ENCODE results near the gene ADD3. TPM values are rescaled to one million over a fixed set of nuclear protein-coding genes. Genes with fewer than 3 reads are reported as not detected.

The ADD3 gene
- total and polyA plus RNA-seq, 9 donors = 79.8 to 135 (median 93.6) TPM

DNA sequence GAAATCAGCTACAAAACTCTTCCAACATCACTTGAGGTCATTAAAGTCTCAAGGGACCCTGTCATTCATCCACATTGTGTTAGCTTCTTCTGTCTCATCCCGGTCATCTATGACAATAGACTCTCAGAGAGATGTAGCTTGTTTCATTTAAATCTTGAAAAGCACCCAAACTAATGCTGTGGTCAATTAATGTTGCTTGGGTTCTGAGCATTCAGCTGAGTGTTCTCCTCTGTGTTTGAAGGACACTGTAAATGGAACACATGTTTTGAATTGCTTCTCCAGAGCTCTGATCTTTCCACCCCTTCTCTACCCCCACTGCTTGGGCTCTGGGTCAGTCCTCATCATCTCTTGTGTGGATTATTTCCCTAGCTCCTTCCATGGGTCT is 19.6 kb upstream of the ADD3 start:
- no CpG with 5 or more reads among the region's 1 CpG for WGBS (ENCODE audit: insufficient coverage)
- Histone ChIP-seq H3K4me1 (ENCODE audit: control insufficient read depth, insufficient read depth, low read length) (peaks cover 3% of the 10 kb centered on the region), H3K36me3 (ENCODE audit: control insufficient read depth, insufficient read depth, low read length) (no peaks in the 10 kb centered on the region), H3K9me3 (replicated peaks; ENCODE audit: control insufficient read depth, low read depth, low read length) (no peaks in the 10 kb centered on the region), H3K27ac (ENCODE audit: low read length) (peak overlapping the region; percentile 77), H3K4me3 (ENCODE audit: low read length) (no peak overlapping the region), H3K27me3 (ENCODE audit: control insufficient read depth, insufficient read depth, low read length) (no peaks in the 10 kb centered on the region)
- DNase-seq = peak; percentile 25

GRCh38 chr10:109991266-109991855 is 16.4 kb upstream of the ADD3 start:
- no CpG with 5 or more reads among the region's 1 CpG for WGBS (ENCODE audit: insufficient coverage)
- Histone ChIP-seq H3K36me3 (ENCODE audit: control insufficient read depth, insufficient read depth, low read length) (no peaks in the 10 kb centered on the region), H3K27me3 (ENCODE audit: control insufficient read depth, insufficient read depth, low read length) (no peaks in the 10 kb centered on the region), H3K9me3 (replicated peaks; ENCODE audit: control insufficient read depth, low read depth, low read length) (no peaks in the 10 kb centered on the region), H3K4me3 (ENCODE audit: low read length) (no peak overlapping the region), H3K4me1 (ENCODE audit: control insufficient read depth, insufficient read depth, low read length) (peaks cover 3% of the 10 kb centered on the region), H3K27ac (ENCODE audit: low read length) (no peak overlapping the region)
- no peak for DNase-seq

DNA sequence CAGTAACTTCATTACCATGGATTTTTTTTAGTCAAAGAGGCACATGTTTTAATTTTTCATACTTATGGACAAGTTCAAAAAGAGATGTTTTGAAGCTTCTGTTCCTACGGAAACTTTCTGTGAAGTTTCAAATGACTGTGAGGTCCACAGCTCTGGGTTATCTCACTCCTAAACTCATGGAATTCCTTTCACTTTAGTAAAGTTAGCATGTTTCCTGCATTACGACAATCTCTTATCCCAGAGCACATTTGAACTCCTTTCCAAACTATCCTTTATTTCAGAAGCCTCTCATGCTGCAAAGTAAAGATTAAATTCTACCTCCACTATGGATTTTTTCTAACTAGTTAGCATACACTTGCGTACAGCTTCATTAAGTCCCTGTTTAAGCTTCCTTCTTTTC is 15.3 kb upstream of the ADD3 start:
- Histone ChIP-seq H3K36me3 (ENCODE audit: control insufficient read depth, insufficient read depth, low read length) (no peaks in the 10 kb centered on the region), H3K27me3 (ENCODE audit: control insufficient read depth, insufficient read depth, low read length) (no peaks in the 10 kb centered on the region), H3K4me1 (ENCODE audit: control insufficient read depth, insufficient read depth, low read length) (peaks cover 3% of the 10 kb centered on the region), H3K9me3 (replicated peaks; ENCODE audit: control insufficient read depth, low read depth, low read length) (no peaks in the 10 kb centered on the region), H3K27ac (ENCODE audit: low read length) (peak overlapping the region; percentile 43), H3K4me3 (ENCODE audit: low read length) (no peak overlapping the region)
- DNase-seq = peak; percentile 64
- WGBS (ENCODE audit: insufficient coverage) = 8% methylated on average over 2 of the region's 3 CpGs

GRCh38 chr10:109993551-109994330 is 14.0 kb upstream of the ADD3 start:
- WGBS (ENCODE audit: insufficient coverage) = 96% methylated on average over 4 of the region's 7 CpGs
- H3K4me1 ChIP-seq (ENCODE audit: control insufficient read depth, insufficient read depth, low read length) = no peaks in the 10 kb centered on the region
- no peak overlapping the region for H3K4me3 ChIP-seq (ENCODE audit: low read length)
- no peaks in the 10 kb centered on the region for H3K36me3 ChIP-seq (ENCODE audit: control insufficient read depth, insufficient read depth, low read length)
- no peak overlapping the region for H3K27ac ChIP-seq (ENCODE audit: low read length)
- H3K9me3 ChIP-seq (replicated peaks; ENCODE audit: control insufficient read depth, low read depth, low read length) = no peaks in the 10 kb centered on the region
- H3K27me3 ChIP-seq (ENCODE audit: control insufficient read depth, insufficient read depth, low read length) = no peaks in the 10 kb centered on the region
- no peak for DNase-seq

DNA sequence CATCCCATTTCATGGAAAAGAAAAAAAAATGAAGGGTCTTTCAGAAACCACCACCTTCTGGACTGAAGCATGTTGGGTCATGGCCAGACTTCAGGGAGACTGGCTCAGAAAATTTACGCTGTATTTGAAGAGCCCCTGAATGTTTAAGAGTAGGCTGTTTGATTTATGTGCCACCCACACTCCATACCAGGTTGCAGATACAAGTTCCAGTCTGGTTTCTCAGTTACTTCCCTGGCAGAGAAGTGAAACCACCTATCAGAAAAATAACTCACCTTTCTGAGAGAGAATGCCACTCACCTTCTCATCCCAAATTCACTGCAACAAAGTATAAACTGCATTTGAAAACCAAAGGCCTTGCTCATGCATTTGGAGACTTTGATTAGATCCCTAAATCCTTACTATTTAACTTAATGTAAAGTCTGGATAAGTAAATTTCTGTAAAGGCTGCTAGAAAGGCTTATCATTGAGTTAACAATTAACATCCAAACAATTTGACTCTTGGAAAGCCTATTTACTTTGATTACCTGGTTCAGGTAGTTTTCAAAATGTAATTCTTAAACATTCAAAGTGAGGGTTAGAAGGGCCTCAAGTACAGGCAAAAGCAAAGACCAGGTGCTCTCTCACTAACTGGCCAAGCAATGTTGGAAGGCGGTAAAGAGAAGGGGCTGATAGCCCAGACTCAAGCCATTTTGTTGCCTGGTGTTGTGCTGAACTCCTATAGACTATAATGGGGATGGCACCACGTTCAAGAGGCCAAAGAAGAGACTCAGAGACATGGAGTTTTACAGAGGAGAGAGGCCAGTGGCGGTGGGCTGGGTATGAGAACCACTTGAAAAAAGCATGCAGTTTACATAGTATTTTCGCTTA is 12.8 kb upstream of the ADD3 start:
- H3K9me3 ChIP-seq (replicated peaks; ENCODE audit: control insufficient read depth, low read depth, low read length) = no peaks in the 10 kb centered on the region
- no peaks in the 10 kb centered on the region for H3K27me3 ChIP-seq (ENCODE audit: control insufficient read depth, insufficient read depth, low read length)
- WGBS (ENCODE audit: insufficient coverage) = 100% methylated on average over 2 of the region's 5 CpGs
- H3K4me1 ChIP-seq (ENCODE audit: control insufficient read depth, insufficient read depth, low read length) = no peaks in the 10 kb centered on the region
- no peak for DNase-seq
- H3K27ac ChIP-seq (ENCODE audit: low read length) = no peak overlapping the region
- no peaks in the 10 kb centered on the region for H3K36me3 ChIP-seq (ENCODE audit: control insufficient read depth, insufficient read depth, low read length)
- no peak overlapping the region for H3K4me3 ChIP-seq (ENCODE audit: low read length)

- Histone ChIP-seq H3K27me3 (ENCODE audit: control insufficient read depth, insufficient read depth, low read length) (no peaks in the 10 kb centered on the region), H3K4me3 (ENCODE audit: low read length) (no peak overlapping the region), H3K36me3 (ENCODE audit: control insufficient read depth, insufficient read depth, low read length) (no peaks in the 10 kb centered on the region), H3K9me3 (replicated peaks; ENCODE audit: control insufficient read depth, low read depth, low read length) (no peaks in the 10 kb centered on the region), H3K27ac (ENCODE audit: low read length) (no peak overlapping the region), H3K4me1 (ENCODE audit: control insufficient read depth, insufficient read depth, low read length) (no peaks in the 10 kb centered on the region)
- no peak for DNase-seq
- WGBS (ENCODE audit: insufficient coverage) = 97% methylated on average over 3 of the region's 3 CpGs
These were observed 12.2 kb upstream of the ADD3 start for GRCh38 chr10:109995595-109995994.

DNA sequence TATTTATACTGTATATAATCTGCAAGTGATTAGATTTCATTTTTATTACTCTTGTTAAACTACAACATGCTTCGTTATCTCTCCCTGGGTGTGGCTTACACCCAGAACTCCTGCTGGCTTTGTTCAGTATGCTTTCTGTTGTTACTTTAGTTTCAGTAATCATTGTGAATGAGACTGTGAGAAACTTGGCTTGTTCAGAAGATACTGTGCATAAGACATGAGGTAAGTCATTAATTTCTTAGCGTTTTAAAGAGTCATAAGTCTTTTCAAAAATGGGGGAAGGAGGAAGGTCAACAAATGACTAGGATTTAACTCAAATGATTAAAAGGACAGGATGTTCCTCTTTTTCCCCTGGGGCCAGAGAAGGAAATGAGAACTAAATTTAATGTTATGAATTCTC is 11.6 kb upstream of the ADD3 start:
- DNase-seq = peak; percentile 32
- Histone ChIP-seq H3K4me3 (ENCODE audit: low read length) (no peak overlapping the region), H3K27me3 (ENCODE audit: control insufficient read depth, insufficient read depth, low read length) (no peaks in the 10 kb centered on the region), H3K9me3 (replicated peaks; ENCODE audit: control insufficient read depth, low read depth, low read length) (no peaks in the 10 kb centered on the region), H3K4me1 (ENCODE audit: control insufficient read depth, insufficient read depth, low read length) (no peaks in the 10 kb centered on the region), H3K36me3 (ENCODE audit: control insufficient read depth, insufficient read depth, low read length) (no peaks in the 10 kb centered on the region), H3K27ac (ENCODE audit: low read length) (no peak overlapping the region)
- no CpG with 5 or more reads among the region's 2 CpGs for WGBS (ENCODE audit: insufficient coverage)

- Histone ChIP-seq H3K4me3 (ENCODE audit: low read length) (no peak overlapping the region), H3K27me3 (ENCODE audit: control insufficient read depth, insufficient read depth, low read length) (no peaks in the 10 kb centered on the region), H3K4me1 (ENCODE audit: control insufficient read depth, insufficient read depth, low read length) (no peaks in the 10 kb centered on the region), H3K27ac (ENCODE audit: low read length) (no peak overlapping the region), H3K9me3 (replicated peaks; ENCODE audit: control insufficient read depth, low read depth, low read length) (no peaks in the 10 kb centered on the region), H3K36me3 (ENCODE audit: control insufficient read depth, insufficient read depth, low read length) (no peaks in the 10 kb centered on the region)
- WGBS (ENCODE audit: insufficient coverage) = no CpG with 5 or more reads among the region's 3 CpGs
- DNase-seq = no peak
These were observed 11.0 kb upstream of the ADD3 start for GRCh38 chr10:109996766-109997171.

DNA sequence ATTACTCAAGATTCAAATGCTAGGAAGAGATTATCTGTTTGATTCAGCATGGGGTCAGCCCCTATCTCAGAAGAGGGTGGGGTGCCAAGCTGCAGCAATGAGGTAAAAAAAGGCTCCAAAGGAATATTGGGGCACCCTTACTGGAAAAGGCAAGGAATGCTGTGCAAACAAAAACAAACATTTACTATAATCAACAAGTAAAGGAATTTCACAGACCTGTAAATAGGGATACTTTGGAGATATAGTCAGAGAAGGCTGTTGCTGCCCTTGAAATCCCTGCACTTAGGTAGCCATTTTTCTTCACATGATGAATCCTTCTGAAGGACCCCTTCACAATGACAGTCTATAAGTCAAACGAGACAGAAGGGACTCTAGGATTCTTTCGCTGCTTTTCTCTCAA is 10.6 kb upstream of the ADD3 start:
- no peak overlapping the region for H3K4me3 ChIP-seq (ENCODE audit: low read length)
- no peak overlapping the region for H3K27ac ChIP-seq (ENCODE audit: low read length)
- 100% methylated on average over 2 of the region's 2 CpGs for WGBS (ENCODE audit: insufficient coverage)
- DNase-seq = no peak
- no peaks in the 10 kb centered on the region for H3K36me3 ChIP-seq (ENCODE audit: control insufficient read depth, insufficient read depth, low read length)
- H3K27me3 ChIP-seq (ENCODE audit: control insufficient read depth, insufficient read depth, low read length) = no peaks in the 10 kb centered on the region
- H3K4me1 ChIP-seq (ENCODE audit: control insufficient read depth, insufficient read depth, low read length) = no peaks in the 10 kb centered on the region
- H3K9me3 ChIP-seq (replicated peaks; ENCODE audit: control insufficient read depth, low read depth, low read length) = no peaks in the 10 kb centered on the region

- Histone ChIP-seq H3K4me3 (ENCODE audit: low read length) (no peak overlapping the region), H3K36me3 (ENCODE audit: control insufficient read depth, insufficient read depth, low read length) (no peaks in the 10 kb centered on the region), H3K27me3 (ENCODE audit: control insufficient read depth, insufficient read depth, low read length) (no peaks in the 10 kb centered on the region), H3K27ac (ENCODE audit: low read length) (no peak overlapping the region), H3K9me3 (replicated peaks; ENCODE audit: control insufficient read depth, low read depth, low read length) (no peaks in the 10 kb centered on the region), H3K4me1 (ENCODE audit: control insufficient read depth, insufficient read depth, low read length) (no peaks in the 10 kb centered on the region)
- WGBS (ENCODE audit: insufficient coverage) = 45% methylated on average over 1 of the region's 1 CpG
- DNase-seq = no peak
These were observed 9.3 kb upstream of the ADD3 start for GRCh38 chr10:109998513-109998912.
